SU-DHL-6 (cell line): ENCODE data around the gene TMEM174.

Experiments used
- H2AFZ ChIP-seq: fragments of 200-600 bp; sonication (generic); 2 replicates; pipeline ENCODE4 v1.6.1; 2014; ENCODE audit warnings: low read depth, mild to moderate bottlenecking, moderate library complexity, mixed read lengths, antibody characterized with exemption, low read length; ENCODE audit not compliant: severe bottlenecking
- H3F3A ChIP-seq: fragments of 200-600 bp; shearing (Covaris generic); 2 replicates; pipeline ENCODE4 v1.6.0; 2016; ENCODE audit warnings: antibody characterized with exemption, mild to moderate bottlenecking; ENCODE audit not compliant: insufficient read depth
- H3K27ac ChIP-seq: fragments of 200-600 bp; sonication (generic); 2 replicates; pipeline ENCODE4 v1.5.1; 2016; ENCODE audit warnings: low read depth, mild to moderate bottlenecking, low read length, moderate library complexity, mixed read lengths
- H3K27me3 ChIP-seq: fragments of 200-600 bp; sonication (generic), shearing (Covaris generic); 2 replicates; pipeline ENCODE4 v1.6.0; 2014; ENCODE audit warnings: mild to moderate bottlenecking, low read length
- H3K36me3 ChIP-seq: fragments of 200-600 bp; sonication (generic); 2 replicates; pipeline ENCODE4 v1.6.1; 2014; ENCODE audit warnings: mild to moderate bottlenecking, low read length, mixed read lengths
- H3K4me2 ChIP-seq: fragments of 300-600, 200-600 bp; shearing (Covaris generic), sonication (generic); 2 replicates; pipeline ENCODE4 v1.6.0; 2014; ENCODE audit warnings: low read length, low read depth, mild to moderate bottlenecking; ENCODE audit not compliant: poor library complexity, severe bottlenecking
- H3K4me3 ChIP-seq: fragments of 200-600 bp; sonication (generic); 2 replicates; pipeline ENCODE4 v1.5.1; 2014; ENCODE audit warnings: antibody characterized with exemption, low read length, mild to moderate bottlenecking, mixed read lengths; ENCODE audit not compliant: insufficient read depth, poor library complexity, severe bottlenecking
- H3K79me2 ChIP-seq: fragments of 200-600 bp; sonication (generic); 2 replicates; pipeline ENCODE4 v1.6.1; 2014; ENCODE audit warnings: mild to moderate bottlenecking, low read length, moderate library complexity; ENCODE audit not compliant: insufficient read depth
- H3K9ac ChIP-seq: fragments of 200-600 bp; sonication (generic); 2 replicates; pipeline ENCODE4 v1.7.0; 2014; ENCODE audit warnings: mild to moderate bottlenecking, low read length
- H3K9me2 ChIP-seq: fragments of 200-600 bp; sonication (generic); replicated peaks from 2 replicates; pipeline ENCODE4 v1.6.1; 2014; ENCODE audit warnings: low read length; ENCODE audit not compliant: insufficient read depth
- H3K9me3 ChIP-seq: fragments of 200-600 bp; sonication (generic); 2 replicates; pipeline ENCODE4 v1.6.1; 2014; ENCODE audit warnings: low read length, mixed read lengths; ENCODE audit not compliant: insufficient read depth
- H4K20me1 ChIP-seq: fragments of 200-600 bp; sonication (generic); 2 replicates; pipeline ENCODE4 v1.6.1; 2014; ENCODE audit warnings: low read depth, mild to moderate bottlenecking, antibody characterized with exemption, low read length, moderate library complexity, mixed read lengths
- EZH2phosphoT487 ChIP-seq: fragments of 200-600 bp; sonication (generic), shearing (Covaris generic); conservative IDR thresholded peaks from 2 replicates; pipeline ENCODE4 v1.6.1; 2018; ENCODE audit warnings: mild to moderate bottlenecking, antibody characterized with exemption, low read length, moderate library complexity, mixed read lengths
- TF ChIP-seq, protein P1 (sequence below): fragments of 200-600 bp; sonication (generic); IDR thresholded peaks from one replicate; pipeline ENCODE4 v1.5.1; 2017; ENCODE audit warnings: antibody characterized with exemption, mild to moderate bottlenecking, low read length, moderate library complexity; ENCODE audit not compliant: insufficient read depth, poor library complexity, severe bottlenecking

The TMEM174 gene

DNA sequence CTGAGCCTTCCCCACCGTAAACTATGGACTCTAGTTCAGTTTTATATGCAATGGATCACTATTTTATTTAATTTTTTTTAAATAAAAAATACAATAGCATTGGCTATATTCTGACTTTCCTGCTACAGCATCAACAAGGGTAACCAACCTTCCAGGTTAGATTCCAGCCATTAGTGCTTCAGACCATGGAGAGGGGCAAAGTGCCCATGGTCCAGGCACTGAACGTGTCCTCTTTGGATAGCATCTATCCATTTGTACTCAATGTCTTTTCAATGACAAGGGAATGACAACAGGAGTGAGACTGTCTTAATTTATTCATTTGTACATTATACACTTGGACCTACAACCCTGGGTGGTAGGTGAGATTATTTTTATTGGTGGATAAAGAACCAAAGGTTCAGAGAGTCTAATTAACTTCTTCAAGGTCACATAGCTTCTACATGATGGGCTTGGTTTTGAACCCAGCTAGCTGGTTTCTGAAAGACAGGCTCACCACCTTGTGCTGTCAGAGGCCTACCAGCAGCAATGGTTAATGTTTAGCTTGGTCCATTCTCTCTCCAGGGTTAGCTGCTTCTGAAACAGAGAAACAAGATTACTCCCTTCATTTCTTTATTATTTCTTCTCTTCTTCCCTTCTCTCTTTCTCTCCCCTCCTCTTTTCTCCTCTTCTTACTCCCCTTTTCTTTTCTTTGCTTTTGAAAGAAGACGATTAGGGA, 41.1 kb upstream of the TMEM174 start:
- no peak overlapping the region for H3K9ac ChIP-seq
- no peaks in the 10 kb centered on the region for H3K27me3 ChIP-seq
- no peaks in the 10 kb centered on the region for H3K9me3 ChIP-seq
- H3K27ac ChIP-seq: no peak overlapping the region
- no peaks in the 10 kb centered on the region for H3K9me2 ChIP-seq
- no peak overlapping the region for H3K4me2 ChIP-seq
- H3K79me2 ChIP-seq: no peaks in the 10 kb centered on the region
- TF ChIP-seq, protein P1, sequence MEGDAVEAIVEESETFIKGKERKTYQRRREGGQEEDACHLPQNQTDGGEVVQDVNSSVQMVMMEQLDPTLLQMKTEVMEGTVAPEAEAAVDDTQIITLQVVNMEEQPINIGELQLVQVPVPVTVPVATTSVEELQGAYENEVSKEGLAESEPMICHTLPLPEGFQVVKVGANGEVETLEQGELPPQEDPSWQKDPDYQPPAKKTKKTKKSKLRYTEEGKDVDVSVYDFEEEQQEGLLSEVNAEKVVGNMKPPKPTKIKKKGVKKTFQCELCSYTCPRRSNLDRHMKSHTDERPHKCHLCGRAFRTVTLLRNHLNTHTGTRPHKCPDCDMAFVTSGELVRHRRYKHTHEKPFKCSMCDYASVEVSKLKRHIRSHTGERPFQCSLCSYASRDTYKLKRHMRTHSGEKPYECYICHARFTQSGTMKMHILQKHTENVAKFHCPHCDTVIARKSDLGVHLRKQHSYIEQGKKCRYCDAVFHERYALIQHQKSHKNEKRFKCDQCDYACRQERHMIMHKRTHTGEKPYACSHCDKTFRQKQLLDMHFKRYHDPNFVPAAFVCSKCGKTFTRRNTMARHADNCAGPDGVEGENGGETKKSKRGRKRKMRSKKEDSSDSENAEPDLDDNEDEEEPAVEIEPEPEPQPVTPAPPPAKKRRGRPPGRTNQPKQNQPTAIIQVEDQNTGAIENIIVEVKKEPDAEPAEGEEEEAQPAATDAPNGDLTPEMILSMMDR: no peak
- TF ChIP-seq EZH2phosphoT487: no peak
- no peak overlapping the region for H3K4me3 ChIP-seq
- no peak overlapping the region for H2AFZ ChIP-seq
- no peaks in the 10 kb centered on the region for H3K36me3 ChIP-seq
- no peaks in the 10 kb centered on the region for H3F3A ChIP-seq
- H4K20me1 ChIP-seq: no peaks in the 10 kb centered on the region

DNA sequence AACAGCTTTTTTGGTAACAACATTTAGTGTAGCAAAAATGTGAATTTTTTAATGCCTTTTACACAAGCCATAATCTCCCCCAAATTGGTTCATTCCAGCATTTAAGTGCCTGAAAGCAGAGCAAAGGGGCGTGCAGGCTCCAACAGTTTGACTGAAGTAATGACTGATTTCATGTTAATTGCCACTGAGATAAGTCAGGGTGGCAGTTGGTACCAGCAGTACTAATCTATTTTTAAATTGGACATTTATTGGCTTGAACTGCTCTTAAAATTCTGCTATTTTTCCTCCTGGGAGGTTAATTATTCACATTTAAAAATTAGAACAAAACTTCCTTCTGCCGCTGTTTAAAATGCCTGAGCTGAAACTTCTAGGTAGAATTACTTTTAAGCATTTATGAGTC, 40.2 kb upstream of the TMEM174 start:
- Histone ChIP-seq H3K27me3 (no peaks in the 10 kb centered on the region), H3K9me2 (no peaks in the 10 kb centered on the region), H3F3A (no peaks in the 10 kb centered on the region), H3K9me3 (no peaks in the 10 kb centered on the region), H3K36me3 (no peaks in the 10 kb centered on the region), H3K79me2 (no peaks in the 10 kb centered on the region), H3K4me3 (no peak overlapping the region), H2AFZ (no peak overlapping the region), H3K9ac (no peak overlapping the region), H4K20me1 (no peaks in the 10 kb centered on the region), H3K27ac (no peak overlapping the region), H3K4me2 (no peak overlapping the region)
- no peak for TF ChIP-seq EZH2phosphoT487
- TF ChIP-seq, protein P1: no peak

DNA sequence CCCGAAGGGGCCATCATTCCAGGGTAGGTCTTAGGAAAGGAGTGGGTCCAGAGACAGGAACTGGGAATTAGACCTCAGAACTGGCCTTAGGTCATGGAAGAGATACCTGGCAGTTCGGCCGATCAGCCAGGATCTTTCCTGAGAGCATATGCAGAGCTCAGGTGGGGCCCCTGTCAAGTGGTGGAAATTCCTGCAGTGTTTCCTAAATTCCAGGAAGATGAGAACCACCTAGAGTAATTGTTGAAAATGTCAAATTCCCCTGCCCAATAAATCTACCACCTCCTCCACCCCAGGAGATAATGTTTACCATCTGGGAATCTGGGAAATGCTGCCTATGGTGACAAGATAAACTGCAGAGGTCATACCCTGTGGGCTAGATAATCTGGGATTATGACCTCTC, 38.0 kb upstream of the TMEM174 start:
- Histone ChIP-seq H3F3A (no peaks in the 10 kb centered on the region), H4K20me1 (no peaks in the 10 kb centered on the region), H2AFZ (no peak overlapping the region), H3K27me3 (no peaks in the 10 kb centered on the region), H3K36me3 (no peaks in the 10 kb centered on the region), H3K4me2 (no peak overlapping the region), H3K4me3 (no peak overlapping the region), H3K9me2 (no peaks in the 10 kb centered on the region), H3K27ac (no peak overlapping the region), H3K79me2 (no peaks in the 10 kb centered on the region), H3K9ac (no peak overlapping the region), H3K9me3 (no peaks in the 10 kb centered on the region)
- no peak for TF ChIP-seq EZH2phosphoT487
- TF ChIP-seq, protein P1: no peak
